H1 (cell line): ENCODE data around the gene NFATC1. TPM values are rescaled to one million over a fixed set of nuclear protein-coding genes. Genes with fewer than 3 reads are reported as not detected.

ENCODE experiments used
- CBX8 ChIP-seq: fragments of 300-800, 300-1000 bp; sonication (generic); IDR thresholded peaks from 2 replicates; pipeline ENCODE4 v1.7.1; 2016; ENCODE audit warnings: low read depth, low read length, borderline replicate concordance
- GABPA ChIP-seq: IDR thresholded peaks from 2 replicates; pipeline ENCODE4 v1.6.1; 2011; ENCODE audit warnings: mild to moderate bottlenecking, low read length, moderate library complexity, borderline replicate concordance; ENCODE audit not compliant: insufficient read depth
- SIN3A ChIP-seq, 2 experiments: IDR thresholded peaks in 1 of 2; conservative IDR thresholded peaks in 1 of 2; 2 replicates each; pipeline ENCODE4 v1.6.1; 2011 to 2012; ENCODE audit warnings: low read length in 2 of 2, improper control_type of control experiment in 1 of 2, low read depth in 1 of 2, mild to moderate bottlenecking in 1 of 2
- ZNF274 ChIP-seq: IDR thresholded peaks from 2 replicates; pipeline ENCODE4 v1.7.0; 2012; ENCODE audit warnings: low read length, borderline replicate concordance; ENCODE audit errors: extremely low read depth
- polyA plus RNA-seq, 7 experiments: library from polyadenylated mRNA; depleted of rRNA in 3 of 7; stranded (reverse) in 5 of 7; unstranded in 2 of 7; fragments of >200 nt in 5 of 7; fragments of 200-250 nt in 2 of 7; gene quantifications; 1 replicate in 5 of 7; 2 replicates in 1 of 7; 4 replicates in 1 of 7; pipeline versions ENCODE4 v1.2.1 to v1.2.3, GENCODE V29; 2011 to 2013; ENCODE audit warnings: missing spikeins in 2 of 7, mixed read lengths in 2 of 7
- total RNA-seq: library from RNA; stranded (reverse); fragmentation: NEBNext Ultra II Directional; extraction: Animal tissue kit (Norgen Biotek cat#: 25700); gene quantifications from 2 replicates; pipeline ENCODE4 v1.2.1, GENCODE V29; 2021
- TF ChIP-seq, protein P1 (sequence below): fragments of 300-600 bp; sonication (generic); IDR thresholded peaks from 2 replicates; pipeline ENCODE4 v1.7.1; 2012; ENCODE audit warnings: low read length, moderate library complexity, mild to moderate bottlenecking, inconsistent platforms; ENCODE audit not compliant: insufficient replicate concordance

Gene NFATC1
- total and polyA plus RNA-seq, 2 of the 8 experiments (the other 6 are each of a cell fraction or from before 2014, with no cell fraction given) = 2.0 to 6.6 TPM

GRCh38 chr18:79382681-79383387, 12.9 kb upstream of the NFATC1 start (continued):
- TF ChIP-seq, protein P1, sequence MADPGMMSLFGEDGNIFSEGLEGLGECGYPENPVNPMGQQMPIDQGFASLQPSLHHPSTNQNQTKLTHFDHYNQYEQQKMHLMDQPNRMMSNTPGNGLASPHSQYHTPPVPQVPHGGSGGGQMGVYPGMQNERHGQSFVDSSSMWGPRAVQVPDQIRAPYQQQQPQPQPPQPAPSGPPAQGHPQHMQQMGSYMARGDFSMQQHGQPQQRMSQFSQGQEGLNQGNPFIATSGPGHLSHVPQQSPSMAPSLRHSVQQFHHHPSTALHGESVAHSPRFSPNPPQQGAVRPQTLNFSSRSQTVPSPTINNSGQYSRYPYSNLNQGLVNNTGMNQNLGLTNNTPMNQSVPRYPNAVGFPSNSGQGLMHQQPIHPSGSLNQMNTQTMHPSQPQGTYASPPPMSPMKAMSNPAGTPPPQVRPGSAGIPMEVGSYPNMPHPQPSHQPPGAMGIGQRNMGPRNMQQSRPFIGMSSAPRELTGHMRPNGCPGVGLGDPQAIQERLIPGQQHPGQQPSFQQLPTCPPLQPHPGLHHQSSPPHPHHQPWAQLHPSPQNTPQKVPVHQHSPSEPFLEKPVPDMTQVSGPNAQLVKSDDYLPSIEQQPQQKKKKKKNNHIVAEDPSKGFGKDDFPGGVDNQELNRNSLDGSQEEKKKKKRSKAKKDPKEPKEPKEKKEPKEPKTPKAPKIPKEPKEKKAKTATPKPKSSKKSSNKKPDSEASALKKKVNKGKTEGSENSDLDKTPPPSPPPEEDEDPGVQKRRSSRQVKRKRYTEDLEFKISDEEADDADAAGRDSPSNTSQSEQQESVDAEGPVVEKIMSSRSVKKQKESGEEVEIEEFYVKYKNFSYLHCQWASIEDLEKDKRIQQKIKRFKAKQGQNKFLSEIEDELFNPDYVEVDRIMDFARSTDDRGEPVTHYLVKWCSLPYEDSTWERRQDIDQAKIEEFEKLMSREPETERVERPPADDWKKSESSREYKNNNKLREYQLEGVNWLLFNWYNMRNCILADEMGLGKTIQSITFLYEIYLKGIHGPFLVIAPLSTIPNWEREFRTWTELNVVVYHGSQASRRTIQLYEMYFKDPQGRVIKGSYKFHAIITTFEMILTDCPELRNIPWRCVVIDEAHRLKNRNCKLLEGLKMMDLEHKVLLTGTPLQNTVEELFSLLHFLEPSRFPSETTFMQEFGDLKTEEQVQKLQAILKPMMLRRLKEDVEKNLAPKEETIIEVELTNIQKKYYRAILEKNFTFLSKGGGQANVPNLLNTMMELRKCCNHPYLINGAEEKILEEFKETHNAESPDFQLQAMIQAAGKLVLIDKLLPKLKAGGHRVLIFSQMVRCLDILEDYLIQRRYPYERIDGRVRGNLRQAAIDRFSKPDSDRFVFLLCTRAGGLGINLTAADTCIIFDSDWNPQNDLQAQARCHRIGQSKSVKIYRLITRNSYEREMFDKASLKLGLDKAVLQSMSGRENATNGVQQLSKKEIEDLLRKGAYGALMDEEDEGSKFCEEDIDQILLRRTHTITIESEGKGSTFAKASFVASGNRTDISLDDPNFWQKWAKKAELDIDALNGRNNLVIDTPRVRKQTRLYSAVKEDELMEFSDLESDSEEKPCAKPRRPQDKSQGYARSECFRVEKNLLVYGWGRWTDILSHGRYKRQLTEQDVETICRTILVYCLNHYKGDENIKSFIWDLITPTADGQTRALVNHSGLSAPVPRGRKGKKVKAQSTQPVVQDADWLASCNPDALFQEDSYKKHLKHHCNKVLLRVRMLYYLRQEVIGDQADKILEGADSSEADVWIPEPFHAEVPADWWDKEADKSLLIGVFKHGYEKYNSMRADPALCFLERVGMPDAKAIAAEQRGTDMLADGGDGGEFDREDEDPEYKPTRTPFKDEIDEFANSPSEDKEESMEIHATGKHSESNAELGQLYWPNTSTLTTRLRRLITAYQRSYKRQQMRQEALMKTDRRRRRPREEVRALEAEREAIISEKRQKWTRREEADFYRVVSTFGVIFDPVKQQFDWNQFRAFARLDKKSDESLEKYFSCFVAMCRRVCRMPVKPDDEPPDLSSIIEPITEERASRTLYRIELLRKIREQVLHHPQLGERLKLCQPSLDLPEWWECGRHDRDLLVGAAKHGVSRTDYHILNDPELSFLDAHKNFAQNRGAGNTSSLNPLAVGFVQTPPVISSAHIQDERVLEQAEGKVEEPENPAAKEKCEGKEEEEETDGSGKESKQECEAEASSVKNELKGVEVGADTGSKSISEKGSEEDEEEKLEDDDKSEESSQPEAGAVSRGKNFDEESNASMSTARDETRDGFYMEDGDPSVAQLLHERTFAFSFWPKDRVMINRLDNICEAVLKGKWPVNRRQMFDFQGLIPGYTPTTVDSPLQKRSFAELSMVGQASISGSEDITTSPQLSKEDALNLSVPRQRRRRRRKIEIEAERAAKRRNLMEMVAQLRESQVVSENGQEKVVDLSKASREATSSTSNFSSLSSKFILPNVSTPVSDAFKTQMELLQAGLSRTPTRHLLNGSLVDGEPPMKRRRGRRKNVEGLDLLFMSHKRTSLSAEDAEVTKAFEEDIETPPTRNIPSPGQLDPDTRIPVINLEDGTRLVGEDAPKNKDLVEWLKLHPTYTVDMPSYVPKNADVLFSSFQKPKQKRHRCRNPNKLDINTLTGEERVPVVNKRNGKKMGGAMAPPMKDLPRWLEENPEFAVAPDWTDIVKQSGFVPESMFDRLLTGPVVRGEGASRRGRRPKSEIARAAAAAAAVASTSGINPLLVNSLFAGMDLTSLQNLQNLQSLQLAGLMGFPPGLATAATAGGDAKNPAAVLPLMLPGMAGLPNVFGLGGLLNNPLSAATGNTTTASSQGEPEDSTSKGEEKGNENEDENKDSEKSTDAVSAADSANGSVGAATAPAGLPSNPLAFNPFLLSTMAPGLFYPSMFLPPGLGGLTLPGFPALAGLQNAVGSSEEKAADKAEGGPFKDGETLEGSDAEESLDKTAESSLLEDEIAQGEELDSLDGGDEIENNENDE = no peak
- TF ChIP-seq GABPA = no peak
- no peak for TF ChIP-seq SIN3A (conservative IDR thresholded peaks at IDR 0.05 in 1 of 2, IDR thresholded peaks at IDR 0.05 in 1 of 2; ENCODE audit: low read depth in 1 of 2, low read length in 2 of 2)
- no peak for TF ChIP-seq ZNF274
- TF ChIP-seq CBX8 = no peak
- TF ChIP-seq, all 59 proteins: peak for 0
